Gastrocnemius medialis (tissue), 4 donors: ENCODE results near the gene TNS3. TPM values are rescaled to one million over a fixed set of nuclear protein-coding genes. Genes with fewer than 3 reads are reported as not detected.

Source experiments
- ATAC-seq, 2 donors: fragments of 150-250 bp; one replicate each; pipeline ENCODE4 v1.9.1; 2016
- DNase-seq, 2 donors: peaks; one replicate each; pipeline ENCODE4 v3.0.0-alpha.2; 2019
- H3K27ac ChIP-seq, 4 donors: fragments of 200-600 bp; sonication (generic); 1 replicate in 1 of 4; 2 replicates in 3 of 4; pipeline ENCODE4 v1.5.1; 2016 to 2018; ENCODE audit warnings: mild to moderate bottlenecking in 2 of 4, moderate library complexity in 1 of 4
- H3K27me3 ChIP-seq, 3 donors: fragments of 200-600 bp; sonication (generic) in 2 of 3; 1 replicate in 1 of 3; 2 replicates in 2 of 3; pipeline versions ENCODE4 v1.5.1 to v1.6.0; 2016 to 2019; ENCODE audit warnings: mild to moderate bottlenecking in 1 of 3, moderate library complexity in 1 of 3
- H3K36me3 ChIP-seq, 2 donors: fragments of 200-600 bp; sonication (generic) in 1 of 2; one replicate each; pipeline ENCODE4 v1.5.1; 2017 to 2018
- H3K4me1 ChIP-seq, 2 donors: fragments of 200-600 bp; sonication (generic) in 1 of 2; one replicate each; pipeline ENCODE4 v1.5.1; 2016 to 2017; ENCODE audit warnings: mild to moderate bottlenecking in 2 of 2
- H3K4me3 ChIP-seq, 4 donors: fragments of 200-600 bp; sonication (generic) in 3 of 4; 1 replicate in 1 of 4; 2 replicates in 3 of 4; pipeline ENCODE4 v1.5.1; 2016 to 2019; ENCODE audit warnings: mild to moderate bottlenecking in 2 of 4
- H3K9me3 ChIP-seq, 3 donors: fragments of 200-600 bp; sonication (generic) in 2 of 3; 1 replicate in 1 of 3; 2 replicates in 2 of 3; pipeline ENCODE4 v1.5.1; 2016 to 2019
- POLR2A ChIP-seq, 2 donors: fragments of 450-650 bp; IDR thresholded peaks; one replicate each; pipeline ENCODE4 v1.6.1; 2017; ENCODE audit warnings: antibody characterized with exemption in 2 of 2, mild to moderate bottlenecking in 2 of 2, moderate library complexity in 2 of 2
- in situ Hi-C, 4 donors: fragments of 200-750 bp; cut with MboI; loops; one replicate each; pipeline versions ENCODE4 v1.15.0 to v1.8.0; 2017; ENCODE audit warnings: low sequenced_read_pairs in 4 of 4
- intact Hi-C: fragments of 100-400 bp; cut with DNase I; formaldehyde crosslinking; loops from one replicate; pipeline ENCODE4 v1.15.1; 2023; ENCODE audit warnings: low total_unique reads
- total RNA-seq, 4 donors: library from RNA; depleted of rRNA; stranded (reverse); fragments of >200 nt; gene quantifications; one replicate each; pipeline versions ENCODE4 v1.1.0 to v1.2.3, GENCODE V29; 2016
- TF ChIP-seq, protein P1 (sequence below), 5 experiments: fragments of 450-650 bp in 3 of 5; fragments of 200-600 bp in 2 of 5; sonication (generic) in 2 of 5; IDR thresholded peaks in 4 of 5; conservative IDR thresholded peaks in 1 of 5; 1 replicate in 4 of 5; 2 replicates in 1 of 5; pipeline ENCODE4 v1.5.1; 2016 to 2019; ENCODE audit warnings: antibody characterized with exemption in 5 of 5, mild to moderate bottlenecking in 3 of 5, moderate library complexity in 3 of 5

The TNS3 gene
- total RNA-seq, 4 donors from 2014 or later: 39.4 to 64.3 (median 50.5) TPM

DNA sequence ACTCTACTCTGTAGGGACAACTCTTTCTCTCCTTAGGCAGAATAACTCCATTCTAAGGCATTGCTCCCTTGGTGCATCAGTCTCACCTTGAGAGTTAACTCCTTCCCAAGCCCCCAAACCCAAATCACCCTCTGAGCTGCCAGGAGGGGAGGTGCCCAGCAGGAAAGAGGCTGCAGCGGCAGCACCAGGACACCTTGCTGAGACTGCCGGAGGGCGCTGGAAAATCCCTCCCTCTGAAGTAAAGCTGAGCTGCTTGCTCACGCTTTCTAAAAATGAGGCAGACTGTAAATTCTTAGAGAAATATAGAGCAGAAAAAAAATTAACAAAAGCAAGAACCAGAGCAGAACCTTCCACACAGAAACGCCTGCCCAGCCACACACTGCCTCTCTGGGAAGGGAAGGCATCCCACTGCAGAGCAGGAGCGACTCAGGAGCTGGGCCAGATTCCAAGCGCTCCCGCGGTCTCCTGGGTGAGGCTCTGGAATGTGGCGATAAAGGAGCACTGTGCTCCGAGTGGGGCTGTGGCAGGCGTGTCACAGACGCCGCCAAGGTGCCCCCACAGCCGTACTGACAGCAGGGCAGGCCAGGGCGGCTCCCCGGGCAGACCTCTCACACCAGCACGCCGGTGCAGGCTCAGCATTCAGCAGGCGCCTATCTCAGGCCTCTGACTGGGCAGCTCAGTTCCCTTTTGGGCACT lies 202.1 kb downstream of the TNS3 start:
- in situ Hi-C loops (no loop called here), intact Hi-C loops (loop anchor here (5.0 kb wide), 1 partner anchor 97 kb away; no protein-coding TSS in a partner anchor)
- Histone ChIP-seq H3K4me1 (peaks cover 40 to 44% of the 10 kb centered on the region in 2 donors), H3K9me3 (no peaks in the 10 kb centered on the region), H3K36me3 (no peaks in the 10 kb centered on the region), H3K27ac (peak overlapping the region in 2 of 4 donors; percentile 2 to 32), H3K4me3 (peak overlapping the region in 2 of 4 donors; percentile 9 to 19), H3K27me3 (no peaks in the 10 kb centered on the region)
- TF ChIP-seq POLR2A (IDR thresholded peaks at IDR 0.05): no peak
- TF ChIP-seq, protein P1, sequence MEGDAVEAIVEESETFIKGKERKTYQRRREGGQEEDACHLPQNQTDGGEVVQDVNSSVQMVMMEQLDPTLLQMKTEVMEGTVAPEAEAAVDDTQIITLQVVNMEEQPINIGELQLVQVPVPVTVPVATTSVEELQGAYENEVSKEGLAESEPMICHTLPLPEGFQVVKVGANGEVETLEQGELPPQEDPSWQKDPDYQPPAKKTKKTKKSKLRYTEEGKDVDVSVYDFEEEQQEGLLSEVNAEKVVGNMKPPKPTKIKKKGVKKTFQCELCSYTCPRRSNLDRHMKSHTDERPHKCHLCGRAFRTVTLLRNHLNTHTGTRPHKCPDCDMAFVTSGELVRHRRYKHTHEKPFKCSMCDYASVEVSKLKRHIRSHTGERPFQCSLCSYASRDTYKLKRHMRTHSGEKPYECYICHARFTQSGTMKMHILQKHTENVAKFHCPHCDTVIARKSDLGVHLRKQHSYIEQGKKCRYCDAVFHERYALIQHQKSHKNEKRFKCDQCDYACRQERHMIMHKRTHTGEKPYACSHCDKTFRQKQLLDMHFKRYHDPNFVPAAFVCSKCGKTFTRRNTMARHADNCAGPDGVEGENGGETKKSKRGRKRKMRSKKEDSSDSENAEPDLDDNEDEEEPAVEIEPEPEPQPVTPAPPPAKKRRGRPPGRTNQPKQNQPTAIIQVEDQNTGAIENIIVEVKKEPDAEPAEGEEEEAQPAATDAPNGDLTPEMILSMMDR (IDR thresholded peaks at IDR 0.05 in 4 of 5, conservative IDR thresholded peaks at IDR 0.05 in 1 of 5): no peak
- DNase-seq (peak in 1 of 2 donors; percentile 40), ATAC-seq (peak in 1 of 2 donors; percentile 39)

DNA sequence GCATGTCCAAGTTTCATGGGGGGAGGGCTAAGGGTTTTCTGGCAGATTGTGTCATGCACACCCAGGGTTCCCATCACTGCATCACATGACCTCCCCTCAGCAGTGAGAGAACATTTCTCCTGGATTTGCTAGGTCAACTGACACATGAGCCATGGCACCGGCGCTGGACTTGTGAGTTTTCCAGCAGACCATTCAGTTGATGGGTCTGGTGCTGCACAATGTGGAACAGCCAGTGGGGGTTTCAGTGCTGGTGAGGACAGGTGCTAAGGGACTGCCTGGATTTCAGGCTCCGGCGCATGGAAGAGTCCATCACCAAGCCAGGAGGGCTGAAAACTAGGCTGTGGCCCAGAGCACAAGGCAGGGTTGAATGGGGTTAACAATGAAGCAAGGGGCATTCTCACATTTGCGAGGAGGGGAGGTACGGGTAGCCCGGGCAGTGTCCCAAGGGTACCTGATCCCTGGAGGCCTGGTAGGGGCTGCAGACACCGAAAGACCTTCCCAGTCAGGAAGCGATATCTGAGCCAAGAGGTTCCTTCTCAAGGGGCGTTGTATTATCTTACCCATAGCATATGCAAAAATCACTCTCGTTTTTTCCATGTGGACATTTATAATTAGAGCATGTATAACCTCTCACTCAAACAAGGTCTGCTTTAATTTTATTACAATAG lies 203.0 kb downstream of the TNS3 start:
- H3K27me3 ChIP-seq: no peaks in the 10 kb centered on the region
- ATAC-seq (peak; percentile 32 to 58), DNase-seq (peak; percentile 38 to 59)
- TF ChIP-seq POLR2A (IDR thresholded peaks at IDR 0.05): no peak
- TF ChIP-seq, protein P1 (IDR thresholded peaks at IDR 0.05 in 4 of 5, conservative IDR thresholded peaks at IDR 0.05 in 1 of 5): no peak
- intact Hi-C loops (loop anchor here (5.0 kb wide), 1 partner anchor 97 kb away; no protein-coding TSS in a partner anchor), in situ Hi-C loops (no loop called here)
- no peak overlapping the region for H3K4me3 ChIP-seq
- peak overlapping the region in 3 of 4 donors; percentile 6 to 64 (median 22) for H3K27ac ChIP-seq
- H3K4me1 ChIP-seq: peaks cover 43 to 52% of the 10 kb centered on the region in 2 donors
- no peaks in the 10 kb centered on the region for H3K9me3 ChIP-seq
- no peaks in the 10 kb centered on the region for H3K36me3 ChIP-seq

DNA sequence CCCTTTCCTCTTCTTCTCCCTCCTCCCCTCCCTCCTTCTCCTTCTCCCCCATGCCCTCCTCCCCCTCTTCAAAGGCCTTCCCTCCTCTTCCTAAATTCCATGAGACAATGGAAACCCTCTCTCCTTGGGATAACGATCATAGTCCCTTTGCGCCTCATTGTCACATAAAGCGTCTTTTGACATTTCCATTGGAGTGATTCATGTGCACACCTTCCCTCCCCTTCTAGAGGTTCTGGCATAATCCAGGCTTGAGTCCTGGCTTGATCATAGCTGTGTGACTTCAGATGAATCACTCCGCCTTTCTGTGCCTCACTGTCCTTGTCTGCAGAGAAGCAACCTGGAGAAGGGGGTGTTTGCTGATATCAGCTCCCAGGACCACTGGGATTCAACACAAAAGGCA lies 204.2 kb downstream of the TNS3 start:
- Histone ChIP-seq H3K36me3 (no peaks in the 10 kb centered on the region), H3K4me1 (peaks cover 45 to 55% of the 10 kb centered on the region in 2 donors), H3K9me3 (no peaks in the 10 kb centered on the region), H3K27ac (no peak overlapping the region), H3K27me3 (no peaks in the 10 kb centered on the region), H3K4me3 (no peak overlapping the region)
- TF ChIP-seq, protein P1 (IDR thresholded peaks at IDR 0.05 in 4 of 5, conservative IDR thresholded peaks at IDR 0.05 in 1 of 5): no peak
- no peak for TF ChIP-seq POLR2A (IDR thresholded peaks at IDR 0.05)
- DNase-seq: no peak
- ATAC-seq: no peak
- in situ Hi-C loops: no loop called here
- intact Hi-C loops: loop anchor here (5.0 kb wide), 1 partner anchor 95 kb away; no protein-coding TSS in a partner anchor

DNA sequence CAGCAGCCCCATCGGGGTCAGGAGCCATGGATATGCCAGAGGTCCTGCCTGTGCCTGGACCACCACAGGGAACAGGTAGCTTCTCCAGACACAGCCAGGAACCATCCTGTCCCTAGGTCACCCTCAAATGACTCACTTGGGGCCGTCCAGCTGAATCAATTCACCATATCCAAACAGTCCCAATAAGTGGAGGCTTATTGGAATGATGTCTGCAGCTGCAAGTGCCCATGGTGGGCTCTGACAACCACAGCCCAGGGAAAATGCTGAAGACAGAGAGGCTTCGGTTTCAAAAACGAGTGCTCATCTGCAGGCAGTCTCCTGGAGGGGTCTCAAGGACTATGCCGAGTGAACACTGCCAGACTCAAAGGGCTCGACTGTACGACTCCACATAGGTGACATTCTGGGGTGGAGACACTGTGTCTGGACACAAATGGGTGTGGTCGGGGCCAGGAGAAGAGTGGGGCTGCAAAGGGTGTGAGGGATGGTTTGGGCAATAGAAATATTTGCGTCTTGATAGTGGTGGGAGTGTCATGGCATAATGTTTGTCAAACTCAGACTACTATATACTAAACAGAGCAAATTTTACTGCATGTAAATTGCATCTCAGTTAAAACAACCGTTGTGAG lies 204.8 kb downstream of the TNS3 start:
- TF ChIP-seq POLR2A (IDR thresholded peaks at IDR 0.05): no peak
- TF ChIP-seq, protein P1 (IDR thresholded peaks at IDR 0.05 in 4 of 5, conservative IDR thresholded peaks at IDR 0.05 in 1 of 5): no peak
- in situ Hi-C loops: no loop called here
- ATAC-seq: no peak
- H3K36me3 ChIP-seq: no peaks in the 10 kb centered on the region
- no peak for DNase-seq
- peaks cover 50 to 61% of the 10 kb centered on the region in 2 donors for H3K4me1 ChIP-seq
- intact Hi-C loops: loop anchor here (5.0 kb wide), 1 partner anchor 95 kb away; no protein-coding TSS in a partner anchor
- no peaks in the 10 kb centered on the region for H3K27me3 ChIP-seq
- H3K27ac ChIP-seq: no peak overlapping the region
- H3K9me3 ChIP-seq: no peaks in the 10 kb centered on the region
- no peak overlapping the region for H3K4me3 ChIP-seq
